GM21717 (cell line): ENCODE results near the gene S100A7A.

Experiments
- ATAC-seq: cut with Tn5 transposase; IDR thresholded peaks from one replicate; pipeline ENCODE4 v1.9.1; 2021; ENCODE audit warnings: mild to moderate bottlenecking, moderate library complexity; ENCODE audit not compliant: unreplicated experiment

S100A7A gene

DNA sequence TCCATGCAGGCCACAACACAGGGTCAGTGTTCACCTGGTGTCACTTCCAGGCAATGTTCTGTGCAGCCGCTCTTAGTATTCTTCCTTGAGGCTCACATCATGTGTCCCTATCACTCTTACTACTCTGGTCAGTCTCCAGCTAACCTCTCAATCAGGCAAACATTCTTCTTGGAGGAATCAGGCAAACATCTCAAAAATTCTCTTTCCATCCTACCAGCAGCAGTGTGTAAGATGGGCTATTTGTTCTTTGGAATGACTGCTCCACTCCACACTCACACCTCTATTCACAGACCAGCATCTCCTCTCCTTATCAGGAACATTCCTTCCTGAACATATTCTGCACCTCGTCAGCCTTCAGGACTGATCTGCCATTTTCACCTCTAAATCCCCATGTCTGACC lies 4.0 kb downstream of the S100A7A start:
- no peak for ATAC-seq

DNA sequence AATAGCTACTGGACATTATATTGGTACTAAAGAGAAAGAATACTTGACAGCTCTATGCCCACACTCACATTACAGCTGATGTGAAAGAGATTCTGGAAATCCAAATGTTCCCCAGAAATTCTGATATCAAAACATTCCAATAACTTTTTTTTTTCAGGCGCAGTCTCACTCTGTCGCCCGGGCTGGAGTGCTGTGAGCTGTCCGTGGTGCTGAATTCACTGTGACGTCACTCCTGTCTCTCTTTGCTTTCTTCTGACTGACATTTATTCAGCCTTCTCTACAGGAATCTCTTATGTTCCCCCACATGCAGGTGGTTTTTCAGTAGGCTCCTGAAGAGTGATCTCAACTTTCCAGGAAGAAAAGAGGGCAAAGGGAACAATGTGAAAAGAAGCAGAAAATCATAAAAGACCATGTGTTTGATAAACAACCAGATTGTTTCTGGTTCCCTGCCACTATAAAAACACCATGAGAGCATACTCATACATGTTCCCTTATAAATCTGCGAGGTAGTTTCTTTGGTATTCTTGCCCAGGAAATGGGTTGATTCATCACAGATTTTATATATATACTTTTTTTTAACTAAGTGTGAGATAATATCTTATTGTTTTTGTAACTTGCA lies 6.2 kb downstream of the S100A7A start:
- no peak for ATAC-seq

DNA sequence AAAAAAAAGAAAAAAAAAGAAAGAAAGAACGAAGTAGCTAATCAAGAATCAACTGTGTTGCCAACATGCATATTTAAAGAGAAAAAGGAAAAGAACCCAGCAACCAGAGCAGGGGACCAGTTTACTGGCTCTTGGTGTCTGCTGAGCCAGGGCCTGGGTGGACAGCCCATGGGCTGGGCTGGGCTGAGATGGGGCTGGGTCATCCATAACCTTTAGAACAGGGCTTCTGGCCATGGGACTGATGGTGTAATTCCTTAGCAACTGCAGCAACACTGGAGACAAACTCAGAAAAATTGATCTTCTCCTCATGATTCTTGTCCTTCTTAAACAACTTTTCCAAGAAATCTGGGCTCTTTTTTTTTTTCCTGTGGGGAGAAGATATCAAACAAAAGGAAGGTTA lies 10.5 kb downstream of the S100A7A start:
- no peak for ATAC-seq

DNA sequence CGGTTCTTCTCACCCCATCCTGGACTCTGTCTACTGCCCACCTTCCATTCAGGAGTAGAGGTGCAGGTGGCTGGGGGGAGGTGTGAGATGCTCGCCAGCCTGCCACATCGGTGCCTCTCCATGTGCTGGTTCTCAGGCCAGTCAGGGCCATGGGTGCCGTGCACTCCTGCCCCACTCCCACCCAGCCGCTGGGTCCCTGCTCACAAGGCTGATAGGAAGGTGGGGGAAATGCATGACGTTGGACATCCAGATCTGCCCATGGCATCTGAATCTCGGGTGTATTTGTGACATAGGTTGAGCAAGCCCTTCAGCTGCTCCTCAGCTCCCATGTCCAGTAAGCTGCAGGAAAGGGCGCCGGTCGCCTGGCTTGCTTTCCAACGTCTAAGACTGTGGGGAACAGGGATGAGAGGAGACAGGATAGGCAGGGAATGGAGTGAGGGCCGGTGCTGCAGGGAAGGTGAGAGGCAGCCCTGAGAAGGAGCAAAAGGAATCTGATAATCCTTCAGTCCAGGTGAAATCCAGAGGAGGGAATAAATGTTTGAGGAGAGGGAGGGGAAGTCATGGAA lies 11.8 kb downstream of the S100A7A start:
- no peak for ATAC-seq

DNA sequence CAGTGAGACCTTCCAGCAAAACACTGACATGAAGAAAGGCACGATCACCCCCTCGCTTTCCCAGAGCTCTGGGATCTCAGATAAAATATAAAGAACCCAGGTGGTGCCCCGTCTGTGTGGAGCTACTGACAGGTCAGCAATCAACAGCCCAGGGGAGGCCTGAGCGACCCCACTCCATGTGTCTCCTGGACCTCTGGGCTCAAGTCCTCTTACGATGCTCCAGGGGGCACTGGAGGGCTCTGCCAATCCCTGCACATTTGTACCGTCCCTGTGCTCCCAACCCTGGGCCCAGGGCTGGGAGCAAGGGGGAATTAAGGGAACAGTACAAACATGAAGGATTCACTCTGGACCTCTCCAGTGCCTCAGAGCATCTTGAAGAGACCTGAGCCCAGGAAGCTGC lies 12.5 kb downstream of the S100A7A start:
- no peak for ATAC-seq

DNA sequence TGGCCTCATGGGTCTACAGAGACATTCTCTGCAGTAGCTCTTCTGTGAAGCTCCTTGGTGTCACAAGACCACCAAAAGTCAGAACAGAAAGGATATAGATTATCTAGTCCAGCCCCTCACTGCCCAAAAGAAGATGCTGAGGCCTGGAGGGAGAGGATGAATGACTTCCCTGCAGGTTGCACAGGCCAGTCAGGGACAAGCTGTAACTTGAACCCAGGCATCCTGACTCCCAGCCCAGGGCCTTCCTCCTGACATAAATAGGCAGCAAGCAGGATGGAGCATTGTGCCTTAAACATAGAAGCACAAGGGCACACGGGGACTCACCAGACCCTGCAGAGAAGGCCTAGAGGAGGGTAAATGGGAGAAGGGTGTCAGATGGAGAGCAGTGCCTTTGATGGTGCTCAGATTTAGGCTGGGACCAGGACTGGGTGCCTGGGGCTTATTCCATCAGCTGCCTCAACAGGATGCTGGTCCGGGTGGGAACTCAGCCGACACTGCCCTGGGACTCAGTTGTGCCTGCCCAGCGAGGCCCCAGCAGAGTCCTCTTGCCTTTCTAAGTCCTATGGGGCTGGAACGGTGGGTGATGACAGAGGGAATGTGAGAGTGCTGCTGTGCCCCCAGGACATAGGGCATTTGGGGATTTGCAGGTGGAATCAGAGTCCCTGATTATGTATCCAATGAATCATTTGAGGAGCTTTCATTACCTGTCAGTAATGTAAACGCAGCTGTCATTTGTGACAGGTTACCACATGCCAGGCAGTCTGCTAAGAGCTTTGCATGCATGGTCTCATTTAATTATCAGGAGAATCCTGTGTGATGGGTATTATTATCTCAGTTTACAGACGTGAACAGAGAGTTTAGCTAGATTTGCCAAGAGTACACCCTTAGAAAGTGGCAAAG lies 13.2 kb downstream of the S100A7A start:
- no peak for ATAC-seq

DNA sequence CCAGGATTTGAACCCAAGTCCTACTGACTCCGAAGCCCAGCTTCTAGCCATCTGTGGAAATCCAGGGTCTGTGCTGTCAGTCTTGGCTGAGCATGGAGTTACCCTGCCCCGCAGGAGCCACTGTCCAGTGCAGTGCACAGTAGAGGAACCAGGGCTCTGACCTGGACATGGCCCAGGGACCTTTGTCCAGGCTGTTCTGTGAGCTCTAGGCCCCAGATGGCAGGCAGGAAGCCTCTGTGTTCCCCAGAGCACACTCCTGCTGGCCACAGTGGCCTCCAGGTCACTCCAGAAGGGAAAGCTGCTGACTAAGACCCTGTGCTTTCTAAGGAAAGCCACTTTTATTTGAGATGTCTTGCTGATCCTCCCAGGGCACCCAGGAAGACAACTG lies 13.8 kb downstream of the S100A7A start:
- no peak for ATAC-seq

DNA sequence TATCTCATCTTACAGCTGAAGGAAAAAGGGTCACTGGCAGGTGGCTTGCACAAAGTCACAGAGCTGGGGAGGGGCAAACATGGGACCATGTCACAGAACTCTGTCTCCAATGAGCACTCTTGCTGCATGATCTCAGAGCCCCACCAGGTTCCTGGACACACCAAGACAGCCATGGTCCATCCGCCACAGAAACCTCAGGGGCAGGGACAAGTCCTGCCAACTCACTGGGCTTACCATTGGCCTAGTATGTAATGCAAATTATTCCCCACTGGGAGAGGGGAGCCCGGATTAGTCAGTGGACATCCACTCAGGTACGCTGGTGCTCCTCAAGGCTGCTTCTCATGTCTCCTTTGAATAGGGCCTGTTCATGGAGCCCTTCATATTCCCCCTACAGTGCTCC lies 14.2 kb downstream of the S100A7A start:
- ATAC-seq, result no peak

DNA sequence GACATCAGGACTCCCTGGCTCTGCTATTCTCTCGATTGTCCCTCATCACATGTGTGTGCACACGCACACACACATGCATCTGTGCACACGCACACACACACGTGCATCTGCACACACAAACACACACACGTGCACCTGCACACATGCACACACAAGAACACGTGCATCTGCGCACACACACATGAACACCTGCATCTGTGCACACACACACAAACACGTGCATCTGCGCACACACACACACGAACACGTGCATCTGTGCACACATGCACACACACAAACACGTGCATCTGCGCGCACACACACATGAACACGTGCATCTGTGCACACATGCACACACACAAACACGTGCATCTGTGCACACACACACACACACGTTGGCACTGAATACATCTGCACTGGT lies 14.7 kb downstream of the S100A7A start:
- ATAC-seq, result no peak

DNA sequence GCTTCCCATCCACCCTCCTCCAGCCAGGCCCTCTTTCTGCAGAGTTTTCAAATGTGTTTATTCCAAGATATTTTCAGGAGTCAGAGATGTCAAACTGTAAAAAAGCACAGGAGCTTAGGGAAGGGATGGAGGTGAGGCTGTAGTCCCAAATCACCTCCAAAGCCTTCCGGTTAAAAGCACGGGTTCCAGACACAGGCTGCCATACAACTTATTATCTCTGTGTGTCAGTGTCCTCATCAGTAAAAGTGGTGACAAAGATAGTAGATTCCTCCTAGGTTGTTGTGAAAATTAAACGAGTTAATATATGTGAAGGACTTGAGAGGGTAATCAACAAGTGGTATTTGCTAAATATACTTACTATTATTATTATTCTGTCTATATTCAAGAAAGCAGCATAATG lies 15.1 kb downstream of the S100A7A start:
- no peak for ATAC-seq

DNA sequence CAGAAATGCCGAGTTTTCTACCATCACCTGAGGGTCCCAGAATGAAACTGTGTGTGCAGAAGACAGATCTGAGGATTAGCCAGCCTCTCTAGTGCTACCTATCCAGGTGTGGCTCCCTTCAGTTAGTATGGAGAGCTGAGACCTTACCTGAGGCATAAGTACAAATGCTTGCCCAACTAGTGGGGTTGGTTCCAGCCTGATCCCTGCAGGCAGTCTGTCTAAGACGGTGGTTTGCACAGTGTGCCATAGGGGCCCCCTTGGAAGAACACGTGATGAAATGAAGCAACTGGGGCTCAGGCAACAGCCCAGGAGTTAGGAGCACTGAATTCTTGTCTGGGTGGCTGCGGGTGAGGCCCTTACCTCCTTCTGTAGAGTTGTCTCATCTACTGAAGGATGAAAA lies 15.6 kb downstream of the S100A7A start:
- no peak for ATAC-seq

DNA sequence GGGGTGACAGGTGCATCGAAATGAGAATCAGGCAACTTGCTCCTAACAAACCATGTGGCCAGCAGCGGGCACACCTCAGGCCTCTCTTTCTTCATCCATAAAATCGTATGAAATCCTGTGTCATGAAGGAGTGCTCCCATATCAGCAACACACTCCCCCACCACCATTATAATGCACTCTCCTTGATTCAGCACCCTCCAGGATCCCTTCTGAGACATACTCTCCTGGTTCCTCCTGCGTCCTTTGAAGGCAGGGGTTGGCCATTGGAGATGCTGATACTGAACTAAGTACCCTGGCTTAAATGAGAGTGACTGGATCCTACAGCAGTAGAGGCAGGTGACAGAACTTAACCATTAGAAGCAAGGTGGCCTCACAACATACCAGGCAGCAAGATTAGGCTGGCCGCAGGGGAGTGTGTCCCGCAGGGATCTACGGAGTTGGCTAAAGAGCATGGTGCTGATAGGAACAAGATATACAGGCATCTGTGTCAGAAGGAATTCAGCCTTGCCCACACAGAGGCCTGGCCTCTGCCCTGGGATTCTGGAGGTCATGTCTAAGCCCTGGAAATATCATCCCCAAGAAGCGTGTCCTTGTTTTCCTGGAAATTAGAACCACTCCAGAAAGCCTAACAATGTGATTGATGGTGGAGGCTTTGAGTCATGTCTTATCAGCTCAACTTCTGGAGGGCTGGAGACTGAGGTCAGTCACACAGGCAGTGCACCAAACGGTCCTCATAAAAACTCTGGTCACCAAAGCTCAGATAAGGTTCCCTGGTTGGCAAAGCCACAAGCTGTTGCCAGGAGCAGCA lies 16.8 kb downstream of the S100A7A start:
- ATAC-seq, result no peak

DNA sequence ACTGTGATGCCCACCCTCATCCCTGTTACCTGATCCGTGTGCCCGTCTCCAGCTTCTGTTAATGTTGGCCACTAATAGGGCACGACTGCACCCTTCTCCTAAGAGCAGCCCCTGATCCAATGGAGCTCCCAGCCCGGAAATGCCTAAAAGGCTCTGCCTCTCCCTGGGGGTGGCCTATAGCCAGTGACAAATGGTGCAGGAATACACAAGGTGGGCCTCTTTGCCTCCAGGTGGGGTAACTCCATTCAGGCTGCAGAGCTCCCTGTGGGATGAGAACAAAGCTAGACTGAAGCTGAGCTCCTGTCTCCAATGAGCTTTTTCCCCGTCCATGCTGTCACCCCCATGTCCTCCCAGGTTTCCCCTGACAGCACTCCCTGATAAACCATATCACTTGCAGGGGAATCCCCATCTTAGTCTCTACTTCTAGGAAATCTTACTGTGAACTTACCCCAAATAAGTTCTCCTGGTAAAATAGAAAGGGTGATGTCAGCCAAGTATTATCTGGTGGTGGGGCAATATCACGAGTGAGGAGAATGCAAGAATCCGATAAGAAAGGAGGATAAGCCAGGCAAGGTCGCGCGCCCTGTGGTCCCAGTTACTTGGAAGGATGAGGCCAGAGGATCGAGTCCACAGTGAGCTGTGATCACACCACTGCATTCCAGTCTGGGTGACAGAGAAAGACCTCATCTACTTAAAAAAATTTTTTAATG lies 18.6 kb downstream of the S100A7A start:
- ATAC-seq, result no peak

DNA sequence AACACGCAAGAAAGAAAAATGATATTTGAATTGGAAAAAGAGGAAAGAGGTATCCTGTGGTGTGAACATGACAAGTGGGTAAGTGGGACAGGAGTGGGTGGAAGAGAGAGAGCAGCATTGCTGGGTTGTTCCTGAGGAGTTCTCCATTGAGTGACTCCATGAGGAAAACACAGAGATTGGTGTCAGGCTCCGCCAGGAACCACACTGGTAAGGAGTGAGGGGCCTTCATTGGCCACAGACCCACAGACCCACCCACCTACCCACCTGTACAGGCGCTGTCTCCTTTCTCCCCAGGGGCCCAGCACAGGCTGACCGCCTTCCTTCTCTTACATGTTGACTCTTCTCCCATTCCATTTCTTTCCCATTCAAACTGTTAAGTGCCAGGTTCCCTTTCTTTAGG lies 20.9 kb downstream of the S100A7A start:
- ATAC-seq, result no peak

DNA sequence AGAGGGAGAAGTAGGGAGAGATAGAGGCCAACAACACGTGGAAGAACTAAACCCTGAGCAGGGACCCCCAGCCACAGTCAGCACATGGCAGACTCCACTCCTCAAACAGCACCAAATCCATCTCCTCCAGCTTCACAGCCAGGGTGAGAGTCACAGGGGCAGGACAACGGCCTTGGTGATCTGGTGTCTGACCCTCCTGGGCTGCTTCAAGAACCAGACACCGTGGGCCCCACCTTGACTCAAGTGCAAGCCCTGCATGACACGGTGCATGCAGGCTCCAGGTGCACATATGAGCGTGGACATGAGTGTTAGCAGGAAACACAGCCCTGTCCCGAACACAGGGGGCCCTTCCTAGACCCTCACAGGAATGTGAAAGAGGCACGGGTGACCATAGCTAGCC lies 22.3 kb downstream of the S100A7A start:
- ATAC-seq, result no peak

DNA sequence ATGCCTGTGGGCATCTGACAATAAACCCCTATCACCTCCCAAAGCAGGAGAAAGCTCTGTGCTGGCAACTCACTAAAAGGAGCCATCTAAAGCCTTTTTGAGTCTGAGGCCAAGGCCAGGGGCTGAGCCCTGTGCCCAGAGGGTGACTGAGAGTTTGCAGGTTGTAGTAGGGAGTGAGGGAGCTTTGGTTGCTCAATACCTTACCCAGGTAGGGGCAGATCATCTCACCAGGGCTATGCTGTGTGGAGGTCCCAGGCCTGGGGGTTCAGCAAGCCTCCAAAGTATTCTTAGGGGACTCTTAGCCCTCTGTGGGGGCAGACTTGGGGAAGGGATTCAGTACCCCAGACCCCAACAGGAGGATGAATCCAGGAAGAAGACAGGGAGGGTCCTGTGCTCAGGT lies 23.0 kb downstream of the S100A7A start:
- ATAC-seq, result no peak

DNA sequence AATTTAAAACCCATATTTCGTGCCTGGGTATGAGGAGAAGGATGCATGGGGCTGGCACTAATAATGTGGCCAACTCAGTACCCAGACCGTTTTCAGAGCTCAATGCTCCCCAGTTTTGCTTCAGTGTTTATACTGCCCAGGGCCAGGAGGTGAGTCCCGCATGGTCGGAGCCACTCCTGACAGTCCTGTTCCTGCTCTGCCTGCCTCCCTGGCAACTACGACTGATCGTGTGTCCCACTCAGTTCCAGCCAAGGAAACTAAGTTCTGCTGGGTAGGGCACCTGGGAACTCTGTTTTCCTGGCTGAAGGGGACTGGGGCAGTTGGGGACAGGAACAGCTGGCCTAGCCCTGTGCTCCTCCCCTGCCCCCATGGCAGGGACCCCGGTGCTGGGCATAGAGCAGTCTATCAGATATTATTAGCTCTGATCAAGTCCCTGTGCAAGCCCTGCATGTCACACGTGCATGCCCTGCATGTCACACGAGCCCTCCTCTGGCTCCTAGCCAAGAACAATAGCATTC lies 25.0 kb downstream of the S100A7A start:
- ATAC-seq, result no peak

DNA sequence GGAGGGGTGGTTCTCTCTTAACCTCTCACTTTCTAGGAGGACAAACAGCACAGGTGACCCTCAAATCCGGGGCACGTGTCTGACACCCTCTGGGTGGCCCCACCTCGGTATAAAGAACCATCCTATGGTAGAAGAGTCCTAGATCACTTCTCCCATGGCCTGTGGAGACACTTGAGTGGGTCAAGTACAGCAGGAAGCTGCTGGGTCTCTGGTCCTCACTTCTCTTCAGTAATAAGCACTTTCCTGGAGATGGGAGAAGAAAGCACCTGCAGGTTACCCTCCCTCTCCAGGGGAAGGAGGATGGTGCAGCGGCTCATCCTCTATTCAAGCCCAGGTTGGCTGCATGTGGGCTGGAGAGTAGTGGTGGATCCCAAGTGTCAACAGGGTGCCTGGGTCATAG lies 27.2 kb downstream of the S100A7A start:
- ATAC-seq, result no peak

DNA sequence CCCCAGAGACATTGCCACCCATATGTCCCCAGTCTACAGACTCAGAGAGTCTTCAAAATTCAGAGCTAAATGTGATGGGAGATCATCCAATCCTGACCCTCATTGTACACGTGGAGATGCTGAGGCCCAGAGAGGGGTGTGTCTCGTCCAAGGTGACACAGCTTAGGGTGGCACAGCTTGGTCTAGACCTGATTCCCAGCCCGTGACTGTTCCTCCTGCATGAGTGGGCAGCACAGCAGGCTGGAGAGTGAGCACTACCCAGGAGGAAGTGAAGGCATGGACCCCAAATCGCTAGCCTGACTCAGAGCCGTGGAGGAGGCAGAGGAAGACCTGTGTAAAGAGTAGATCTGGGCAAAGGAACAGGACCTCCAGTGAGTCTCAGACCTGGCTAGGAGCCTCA lies 27.8 kb downstream of the S100A7A start:
- ATAC-seq, result no peak

DNA sequence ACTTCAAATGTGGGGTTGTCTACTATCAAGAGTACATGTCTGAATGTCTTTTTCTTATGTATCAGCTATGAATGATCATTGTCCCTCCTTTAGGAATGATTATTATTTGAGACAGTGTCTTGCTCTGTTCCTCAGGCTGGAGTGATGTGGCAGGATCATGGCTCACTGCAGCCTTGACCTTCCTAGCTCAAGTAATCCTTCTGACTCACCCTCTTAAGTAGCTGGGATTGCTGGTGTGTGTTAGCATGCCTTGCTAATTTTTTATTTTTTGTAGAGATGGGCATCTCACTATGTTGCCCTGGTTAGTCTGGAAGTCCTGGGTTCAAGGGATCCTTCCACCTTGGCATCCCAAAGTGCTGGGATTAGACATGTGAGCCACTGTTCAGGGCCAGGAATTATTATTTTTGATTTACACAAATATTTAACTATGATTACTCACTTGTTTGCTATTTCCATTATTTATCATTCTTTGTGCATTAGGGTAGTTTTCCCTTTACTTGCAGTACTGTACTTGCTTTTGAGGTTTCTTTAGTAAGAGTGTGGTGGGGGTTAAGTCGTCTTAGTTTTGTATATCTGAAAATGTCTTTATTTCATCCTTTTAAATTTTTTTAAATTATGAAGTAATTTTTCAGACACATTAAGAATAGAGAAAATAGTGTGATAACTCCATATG lies 31.3 kb downstream of the S100A7A start:
- no peak for ATAC-seq
